Motor neuron (in vitro differentiated cells): ENCODE results near the gene NBAS. TPM values are rescaled to one million over a fixed set of nuclear protein-coding genes. Genes with fewer than 3 reads are reported as not detected.

Experiments used
- ATAC-seq, 8 experiments: fragments of 200-7000 bp; cut with Tn5 transposase; replicated peaks in 6 of 8; 2 replicates each; pipeline ENCODE4 v1.8.0; 2021; ENCODE audit warnings: mild to moderate bottlenecking in 8 of 8, moderate library complexity in 8 of 8
- H3K27ac ChIP-seq, 2 donors: fragments of 250-450 bp; sonication (Bioruptor Pico); 2 replicates each; pipeline ENCODE4 v1.9.0; 2021; ENCODE audit warnings: antibody characterized with exemption in 2 of 2, mild to moderate bottlenecking in 2 of 2, moderate library complexity in 1 of 2
- H3K4me1 ChIP-seq, 2 donors: fragments of 250-450 bp; sonication (Bioruptor Pico); replicated peaks in 1 of 2; 2 replicates each; pipeline ENCODE4 v1.6.1; 2021; ENCODE audit warnings: antibody characterized with exemption in 2 of 2, mild to moderate bottlenecking in 2 of 2, moderate library complexity in 1 of 2
- H3K4me3 ChIP-seq, 5 donors: fragments of 250-450 bp; sonication (Bioruptor Pico); 2 replicates each; pipeline ENCODE4 v1.9.0; 2021; ENCODE audit warnings: antibody characterized with exemption in 5 of 5, mild to moderate bottlenecking in 5 of 5, moderate library complexity in 4 of 5
- WGBS, 10 experiments: fragments of 450-650 bp; shearing (Covaris generic); methylation state at CpG; one replicate each; pipeline ENCODE4 v1.0.0; 2022; 5-methylcytosine and 5-hydroxymethylcytosine counted together
- in situ Hi-C, 9 experiments: fragments of 400-800 bp; cut with MboI; loops; one replicate each; pipeline ENCODE4 v1.15.0; 2021; ENCODE audit warnings: low sequenced_read_pairs in 9 of 9, low pct_unique_long_range_greater_than_20kb in 2 of 9; ENCODE audit not compliant: unreplicated experiment in 9 of 9
- total RNA-seq, 8 experiments: library from RNA; unstranded; fragments of 300-600 nt; gene quantifications; 2 replicates each; pipeline versions ENCODE4 v1.2.3 to v1.2.4, GENCODE V29; 2022

NBAS gene
- total RNA-seq, 8 experiments from 2014 or later = 40.4 to 90.0 (median 71.7) TPM

DNA sequence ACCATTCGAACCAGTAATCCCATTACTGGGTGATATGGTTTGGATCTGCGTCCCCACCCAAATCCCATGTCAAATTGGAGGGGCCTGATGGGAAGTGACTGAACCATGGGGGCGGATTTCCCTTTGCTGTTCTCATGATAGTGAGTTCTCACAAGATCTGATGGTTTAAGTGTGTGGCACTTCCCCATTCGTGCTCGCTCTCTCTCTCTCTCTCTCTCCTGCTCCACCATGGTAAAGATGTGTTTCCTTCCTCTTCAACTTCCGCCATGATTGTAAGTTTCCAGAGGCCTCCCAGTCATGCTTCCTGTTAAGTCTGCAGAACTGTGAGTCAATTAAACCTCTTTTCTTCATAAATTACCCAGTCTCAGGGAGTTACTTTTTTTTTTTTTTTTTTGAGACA is 62.6 kb downstream of the NBAS start:
- in situ Hi-C loops = no loop called here
- ATAC-seq = no peak
- WGBS, 10 experiments = 93 to 100% (median 100%) methylated on average over 1 to 4 of the region's 6 CpGs; no CpG with 5 or more reads in 3 of the 10 experiments
- Histone ChIP-seq H3K27ac (no peak overlapping the region), H3K4me1 (no peaks in the 10 kb centered on the region), H3K4me3 (no peak overlapping the region)

DNA sequence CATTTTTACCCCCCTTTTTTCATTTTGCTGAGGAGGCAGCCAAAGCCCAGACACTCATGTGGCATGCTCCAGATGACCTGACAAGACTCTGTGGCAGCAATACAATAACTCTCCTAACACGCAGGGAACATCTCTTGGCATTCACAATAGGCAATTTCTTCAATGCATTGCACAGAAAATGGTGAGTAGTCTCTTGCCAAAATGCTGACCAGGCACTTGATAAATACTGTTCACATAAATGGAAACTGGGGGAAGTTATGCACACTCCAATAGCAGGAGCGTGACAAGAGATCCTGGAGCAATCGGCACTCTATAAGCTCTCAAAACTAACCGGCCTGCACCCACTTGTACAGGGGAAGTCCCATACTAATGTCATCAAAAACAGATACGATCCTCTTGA is 66.3 kb downstream of the NBAS start:
- 33 to 93% (median 83%) methylated on average over 2 to 5 of the region's 5 CpGs; no CpG with 5 or more reads in 2 of the 10 experiments for WGBS, 10 experiments
- ATAC-seq = no peak
- in situ Hi-C loops = no loop called here
- Histone ChIP-seq H3K4me1 (no peaks in the 10 kb centered on the region), H3K4me3 (no peak overlapping the region), H3K27ac (no peak overlapping the region)

DNA sequence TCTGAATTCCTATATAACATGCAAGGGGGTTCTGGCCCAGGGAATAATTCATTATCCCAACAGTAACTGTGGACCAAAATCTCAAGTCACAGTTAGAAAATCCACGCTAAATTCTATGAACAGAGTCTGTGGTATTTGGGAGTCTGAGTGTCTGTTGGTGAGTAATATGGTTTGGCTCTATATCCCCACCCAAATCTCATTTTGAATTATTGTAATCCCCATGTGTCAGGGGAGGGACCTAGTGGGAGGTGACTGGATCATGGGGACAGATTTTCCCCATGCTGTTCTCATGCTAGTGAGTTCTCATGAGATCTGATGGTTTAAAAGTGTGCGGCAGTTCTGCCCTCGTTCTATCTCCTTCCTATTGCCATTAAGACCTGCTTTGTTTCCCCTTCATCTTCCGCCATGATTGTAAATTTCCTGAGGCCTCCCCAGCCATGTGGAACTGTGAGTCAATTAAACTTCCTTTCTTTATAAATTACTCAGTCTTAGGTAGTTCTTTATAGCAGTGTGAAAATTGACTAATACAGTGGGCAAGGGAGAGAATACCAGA is 68.3 kb downstream of the NBAS start:
- Histone ChIP-seq H3K4me3 (no peak overlapping the region), H3K27ac (no peak overlapping the region), H3K4me1 (no peaks in the 10 kb centered on the region)
- 83 to 100% (median 98%) methylated on average over 1 to 4 of the region's 4 CpGs for WGBS, 10 experiments
- in situ Hi-C loops = no loop called here
- peak in 2 of 8 experiments; percentile 48 to 95 for ATAC-seq

DNA sequence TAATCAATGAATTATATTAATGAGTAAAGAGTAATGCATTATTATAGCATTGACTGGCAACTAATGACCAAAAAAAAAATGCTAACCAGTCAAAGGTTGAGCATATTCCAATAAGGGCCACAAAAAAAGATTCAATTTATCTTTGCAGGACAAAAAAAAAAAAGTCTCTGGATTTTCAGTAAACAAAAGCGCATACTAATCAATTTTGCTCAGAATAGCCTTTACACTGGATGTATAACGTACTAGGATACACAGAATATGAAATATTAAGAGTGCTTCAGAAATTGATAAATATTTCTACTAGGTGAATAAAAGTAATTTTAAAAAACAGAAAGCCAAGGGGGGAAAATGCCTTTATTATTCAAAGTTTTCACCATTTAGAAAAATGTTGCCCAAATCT is 74.4 kb downstream of the NBAS start:
- peaks cover 0 to 3% of the 10 kb centered on the region in 2 donors for H3K4me1 ChIP-seq
- H3K4me3 ChIP-seq = no peak overlapping the region
- WGBS, 10 experiments = 63 to 100% (median 100%) methylated on average over 1 to 2 of the region's 2 CpGs
- in situ Hi-C loops = no loop called here
- no peak for ATAC-seq
- H3K27ac ChIP-seq = no peak overlapping the region

DNA sequence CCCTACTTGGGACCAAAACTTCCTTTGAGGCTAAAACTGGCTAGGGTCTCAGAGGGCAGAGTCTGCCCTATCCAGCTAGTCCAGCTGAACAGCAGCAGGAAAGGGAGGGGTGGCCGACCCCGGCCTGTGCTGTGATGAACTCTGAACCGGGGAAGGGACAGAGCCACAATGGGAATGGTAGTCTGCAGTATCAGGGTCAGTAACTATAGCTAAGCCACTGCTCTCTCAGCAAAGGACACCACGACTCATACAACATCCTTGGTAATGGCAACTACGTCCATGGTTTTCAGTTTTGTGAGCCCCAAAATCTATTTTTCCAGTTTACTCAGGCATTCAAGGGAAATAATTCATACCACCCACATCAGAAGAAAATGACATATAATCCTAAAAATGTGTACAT is 75.2 kb downstream of the NBAS start:
- Histone ChIP-seq H3K4me3 (no peak overlapping the region), H3K4me1 (peaks cover 0 to 3% of the 10 kb centered on the region in 2 donors), H3K27ac (no peak overlapping the region)
- 37 to 95% (median 66%) methylated on average over 2 to 5 of the region's 5 CpGs; no CpG with 5 or more reads in 5 of the 10 experiments for WGBS, 10 experiments
- no peak for ATAC-seq
- in situ Hi-C loops = no loop called here

DNA sequence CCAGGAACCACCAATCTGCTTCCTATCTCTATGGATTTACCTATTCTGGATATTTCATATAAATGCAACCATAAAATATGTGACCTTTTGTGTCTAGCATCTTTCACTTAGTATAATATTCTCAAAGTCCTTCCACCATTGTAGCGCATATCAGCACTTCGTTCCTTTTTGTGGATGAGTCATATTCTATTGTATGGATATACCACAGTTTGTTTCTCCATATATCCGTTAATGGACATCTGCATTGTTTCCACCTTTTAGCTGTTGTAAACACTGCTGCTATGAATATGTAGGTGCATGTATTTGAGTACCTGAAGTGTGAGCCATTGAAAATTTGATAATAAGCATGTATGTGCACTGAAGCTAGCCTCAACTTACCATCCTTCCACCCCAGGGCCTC is 80.1 kb downstream of the NBAS start:
- no peak overlapping the region for H3K27ac ChIP-seq
- no peaks in the 10 kb centered on the region for H3K4me1 ChIP-seq
- WGBS, 10 experiments = 100% methylated on average over 1 to 3 of the region's 3 CpGs; no CpG with 5 or more reads in 3 of the 10 experiments
- no peak overlapping the region for H3K4me3 ChIP-seq
- ATAC-seq = no peak
- in situ Hi-C loops = no loop called here

DNA sequence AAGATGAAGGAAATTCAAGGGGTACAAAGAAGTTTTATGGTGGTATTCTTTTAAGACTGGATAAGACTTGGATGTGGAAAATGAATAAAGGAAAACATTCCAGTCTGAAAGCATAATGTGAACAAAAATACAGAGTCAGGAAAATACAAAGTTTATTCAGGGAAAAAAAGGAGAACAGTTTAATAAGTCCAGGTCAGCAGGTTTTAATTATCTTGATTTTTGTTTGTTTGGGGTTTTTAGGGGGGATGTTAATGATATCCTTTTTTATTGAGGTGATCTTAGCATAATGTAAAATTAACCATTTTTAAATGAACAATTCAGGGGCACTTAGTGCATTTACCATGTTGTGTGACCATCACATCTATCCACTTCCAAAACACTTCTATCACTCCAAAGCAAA is 80.6 kb downstream of the NBAS start:
- no peak overlapping the region for H3K4me3 ChIP-seq
- no peak for ATAC-seq
- H3K27ac ChIP-seq = no peak overlapping the region
- in situ Hi-C loops = no loop called here
- no peaks in the 10 kb centered on the region for H3K4me1 ChIP-seq

DNA sequence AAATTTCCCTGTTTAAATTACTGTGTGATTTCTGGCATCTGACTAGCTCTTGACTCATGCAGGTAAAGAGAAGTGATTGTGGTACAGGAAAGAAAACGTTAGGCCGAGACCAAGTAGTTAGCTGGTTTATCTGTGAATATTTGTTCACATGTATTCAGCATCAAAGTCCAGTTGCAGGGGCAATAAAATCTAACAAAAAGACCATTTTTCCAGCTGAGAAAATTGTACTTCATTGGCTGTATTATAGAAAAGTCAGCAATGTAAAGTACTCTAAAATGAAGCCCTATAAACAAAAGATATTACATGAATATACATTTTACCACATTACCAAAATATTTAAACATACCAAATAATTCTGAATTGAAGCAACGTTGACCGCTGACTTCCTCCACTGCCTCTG is 88.3 kb downstream of the NBAS start:
- Histone ChIP-seq H3K4me3 (no peak overlapping the region), H3K4me1 (no peaks in the 10 kb centered on the region), H3K27ac (no peak overlapping the region)
- in situ Hi-C loops = no loop called here
- no peak for ATAC-seq
- WGBS, 10 experiments = 86 to 100% (median 93%) methylated on average over 1 to 4 of the region's 4 CpGs; no CpG with 5 or more reads in 2 of the 10 experiments

DNA sequence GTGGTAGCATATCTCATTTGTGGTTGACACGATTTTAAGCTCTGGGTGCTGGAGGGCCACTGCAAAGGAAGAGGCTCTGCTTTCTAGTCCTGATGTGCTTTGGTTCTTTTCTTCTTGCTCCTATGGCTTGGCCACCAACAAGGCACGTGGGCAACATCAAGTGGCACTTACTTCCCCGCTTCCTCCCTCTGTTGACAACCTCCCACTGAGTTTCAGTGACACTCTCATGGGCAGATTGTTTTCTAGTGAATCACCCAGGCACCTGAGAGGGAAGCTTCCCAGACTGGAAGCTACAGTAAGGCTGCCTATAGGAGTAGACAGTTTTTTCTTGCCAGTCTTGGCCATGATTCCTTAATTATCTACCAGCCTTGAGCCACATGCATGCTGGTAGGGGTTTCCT is 89.0 kb downstream of the NBAS start:
- no peaks in the 10 kb centered on the region for H3K4me1 ChIP-seq
- no peak for ATAC-seq
- in situ Hi-C loops = no loop called here
- 73 to 100% (median 92%) methylated on average over 1 to 3 of the region's 3 CpGs; no CpG with 5 or more reads in 4 of the 10 experiments for WGBS, 10 experiments
- no peak overlapping the region for H3K27ac ChIP-seq
- H3K4me3 ChIP-seq = no peak overlapping the region

DNA sequence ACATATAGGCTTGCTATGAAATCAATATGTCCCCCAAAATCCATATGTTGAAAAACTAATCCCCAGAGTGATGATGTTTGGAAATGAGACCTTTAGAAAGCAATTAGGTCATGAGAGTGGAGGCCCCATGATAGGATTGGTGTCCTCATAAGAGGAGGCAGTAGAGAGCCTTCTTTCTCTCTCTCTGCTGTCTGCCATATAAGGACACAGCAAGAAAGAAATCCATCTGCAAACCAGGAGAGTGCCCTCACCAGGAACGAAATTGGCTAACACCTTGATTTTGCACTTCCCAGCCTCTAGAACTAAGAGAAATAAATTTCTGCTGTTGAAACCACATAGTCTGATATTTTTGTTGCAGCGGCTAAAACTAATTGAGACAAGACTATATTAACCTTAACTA is 89.5 kb downstream of the NBAS start:
- 79 to 100% (median 93%) methylated on average over 1 to 2 of the region's 2 CpGs; no CpG with 5 or more reads in 1 of the 10 experiments for WGBS, 10 experiments
- H3K27ac ChIP-seq = no peak overlapping the region
- in situ Hi-C loops = no loop called here
- H3K4me1 ChIP-seq = no peaks in the 10 kb centered on the region
- no peak for ATAC-seq
- H3K4me3 ChIP-seq = no peak overlapping the region

DNA sequence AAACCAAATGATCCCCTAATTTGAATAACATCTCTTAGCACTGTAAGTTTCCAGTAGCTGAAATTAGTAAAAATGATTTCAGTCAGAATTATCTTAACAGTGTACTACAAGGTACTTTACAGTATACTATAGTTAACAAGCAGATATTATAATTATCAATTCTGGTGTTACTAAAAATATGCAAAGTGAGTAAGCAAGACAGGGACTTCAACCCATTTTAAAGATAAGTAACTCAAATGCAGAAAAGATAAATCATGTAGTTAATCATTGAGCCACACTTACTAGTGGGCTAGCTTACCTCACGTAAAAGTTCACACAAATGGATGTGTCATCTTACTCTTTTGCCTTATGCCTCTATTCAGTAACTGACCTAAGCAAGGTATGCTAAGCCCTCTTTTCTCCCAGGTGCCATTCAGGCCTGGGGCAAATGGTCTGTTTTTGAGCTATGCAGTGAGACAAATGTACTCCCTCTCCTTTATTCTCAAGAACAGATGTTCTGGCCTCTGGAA is 101.0 kb downstream of the NBAS start:
- H3K27ac ChIP-seq = no peak overlapping the region
- H3K4me1 ChIP-seq = no peaks in the 10 kb centered on the region
- ATAC-seq = no peak
- 91 to 100% (median 100%) methylated on average over 1 of the region's 1 CpG; no CpG with 5 or more reads in 4 of the 10 experiments for WGBS, 10 experiments
- in situ Hi-C loops = no loop called here
- H3K4me3 ChIP-seq = no peak overlapping the region

DNA sequence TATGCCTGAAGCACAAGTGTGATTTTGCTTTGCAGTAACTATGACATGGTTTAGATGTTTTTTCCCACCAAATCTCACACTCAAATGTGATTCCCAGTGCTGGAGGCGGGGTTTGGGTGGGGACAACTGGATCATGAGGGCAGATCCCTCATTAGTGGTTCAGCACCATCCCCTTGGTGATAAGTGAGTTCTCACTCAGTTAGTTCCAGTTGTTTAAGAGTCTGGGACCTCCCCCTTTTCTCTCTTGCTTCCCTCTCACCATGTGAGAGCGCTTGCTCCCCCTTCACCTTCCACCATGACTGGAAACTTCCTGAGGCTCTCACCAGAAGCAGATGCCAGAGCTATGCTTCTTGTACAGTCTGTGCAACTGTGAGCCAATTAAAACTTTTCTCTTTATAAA is 102.9 kb downstream of the NBAS start:
- Histone ChIP-seq H3K27ac (no peak overlapping the region), H3K4me3 (no peak overlapping the region), H3K4me1 (no peaks in the 10 kb centered on the region)
- no peak for ATAC-seq
- in situ Hi-C loops = no loop called here
- 83 to 100% (median 100%) methylated on average over 1 to 2 of the region's 2 CpGs; no CpG with 5 or more reads in 3 of the 10 experiments for WGBS, 10 experiments

DNA sequence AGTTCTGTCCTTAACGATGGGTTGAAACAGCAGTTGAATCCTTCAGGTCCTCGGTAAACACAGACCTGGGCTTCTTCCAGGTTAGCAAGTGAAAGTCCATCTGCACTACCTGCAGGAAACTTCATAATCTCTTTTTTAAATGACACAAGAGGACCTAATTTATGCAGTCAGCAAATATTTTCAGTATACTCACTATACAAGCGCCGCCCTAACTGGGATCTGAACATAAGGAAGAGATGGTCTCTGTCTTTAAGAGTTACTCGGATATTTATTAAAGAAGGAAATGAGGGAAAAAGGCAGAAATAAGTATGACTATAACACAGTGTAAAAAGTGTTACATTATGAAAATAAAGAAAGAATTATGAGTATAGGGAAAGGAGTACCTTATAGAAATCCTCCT is 103.3 kb downstream of the NBAS start:
- ATAC-seq = no peak
- H3K4me1 ChIP-seq = no peaks in the 10 kb centered on the region
- in situ Hi-C loops = no loop called here
- no peak overlapping the region for H3K4me3 ChIP-seq
- WGBS, 10 experiments = 67 to 100% (median 81%) methylated on average over 1 to 5 of the region's 5 CpGs; no CpG with 5 or more reads in 1 of the 10 experiments
- H3K27ac ChIP-seq = no peak overlapping the region

DNA sequence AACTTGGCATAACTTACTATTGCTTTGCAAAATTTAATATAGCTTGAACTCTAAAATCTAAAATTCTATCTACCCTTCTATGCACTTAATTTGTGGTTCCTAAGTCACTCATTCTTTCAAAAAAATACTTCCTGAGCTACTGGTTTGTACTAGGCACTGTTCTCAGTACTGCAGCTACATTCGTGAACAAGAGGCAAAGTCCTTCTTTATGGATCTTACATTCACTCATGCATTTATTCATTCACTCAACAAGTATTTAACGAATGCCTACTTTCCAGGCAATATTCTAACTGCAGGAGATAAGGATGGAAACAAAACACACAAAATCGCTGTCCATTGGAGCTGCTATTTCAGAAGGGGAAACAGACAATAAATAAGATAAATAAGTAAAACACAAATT is 104.8 kb downstream of the NBAS start:
- 30 to 100% (median 76%) methylated on average over 1 to 3 of the region's 3 CpGs for WGBS, 10 experiments
- H3K4me3 ChIP-seq = no peak overlapping the region
- in situ Hi-C loops = no loop called here
- peak in 3 of 8 experiments; percentile 78 to 83 (median 82) for ATAC-seq
- no peak overlapping the region for H3K27ac ChIP-seq
- H3K4me1 ChIP-seq = no peaks in the 10 kb centered on the region
